GM18502 (cell line): ENCODE measurements around the gene CLCA1.

Source experiments
- ATAC-seq: cut with Tn5 transposase; IDR thresholded peaks from one replicate; pipeline ENCODE4 v1.9.1; 2021; ENCODE audit warnings: mild to moderate bottlenecking; ENCODE audit not compliant: unreplicated experiment, poor library complexity

CLCA1 gene

DNA sequence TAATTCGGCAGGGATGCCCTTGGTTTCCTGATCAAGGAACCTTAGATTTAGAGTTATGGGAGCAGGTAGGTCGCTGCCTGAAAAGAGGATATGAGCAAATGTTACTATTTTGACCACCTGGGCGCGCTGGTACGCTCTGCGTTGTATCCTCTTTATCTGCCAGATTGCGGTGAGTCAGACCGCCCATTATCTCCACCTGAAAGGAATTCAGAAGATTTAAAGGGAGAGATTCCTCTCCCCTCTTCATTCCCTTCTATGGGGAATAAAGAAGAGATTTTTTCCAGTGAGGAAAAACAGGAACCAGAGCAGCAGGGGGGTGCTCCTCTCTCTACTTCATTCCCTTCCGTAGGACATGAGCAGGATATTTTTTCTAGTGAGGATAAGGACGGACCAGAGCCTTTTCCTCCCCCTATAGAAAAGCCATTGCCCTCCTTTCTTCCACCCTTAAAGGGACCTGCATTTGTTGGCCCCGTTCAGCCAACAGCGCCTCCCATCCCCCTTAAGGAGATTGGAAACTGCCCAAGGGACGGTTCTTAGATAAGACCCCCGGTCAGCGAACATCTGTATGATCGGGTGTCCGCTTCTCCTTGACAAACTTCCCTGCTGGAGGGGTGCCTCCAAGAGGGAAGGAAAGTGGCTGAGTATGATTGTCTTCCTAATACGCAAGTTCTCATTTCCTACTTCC is 34.1 kb downstream of the CLCA1 start:
- ATAC-seq, result peak; percentile 62

DNA sequence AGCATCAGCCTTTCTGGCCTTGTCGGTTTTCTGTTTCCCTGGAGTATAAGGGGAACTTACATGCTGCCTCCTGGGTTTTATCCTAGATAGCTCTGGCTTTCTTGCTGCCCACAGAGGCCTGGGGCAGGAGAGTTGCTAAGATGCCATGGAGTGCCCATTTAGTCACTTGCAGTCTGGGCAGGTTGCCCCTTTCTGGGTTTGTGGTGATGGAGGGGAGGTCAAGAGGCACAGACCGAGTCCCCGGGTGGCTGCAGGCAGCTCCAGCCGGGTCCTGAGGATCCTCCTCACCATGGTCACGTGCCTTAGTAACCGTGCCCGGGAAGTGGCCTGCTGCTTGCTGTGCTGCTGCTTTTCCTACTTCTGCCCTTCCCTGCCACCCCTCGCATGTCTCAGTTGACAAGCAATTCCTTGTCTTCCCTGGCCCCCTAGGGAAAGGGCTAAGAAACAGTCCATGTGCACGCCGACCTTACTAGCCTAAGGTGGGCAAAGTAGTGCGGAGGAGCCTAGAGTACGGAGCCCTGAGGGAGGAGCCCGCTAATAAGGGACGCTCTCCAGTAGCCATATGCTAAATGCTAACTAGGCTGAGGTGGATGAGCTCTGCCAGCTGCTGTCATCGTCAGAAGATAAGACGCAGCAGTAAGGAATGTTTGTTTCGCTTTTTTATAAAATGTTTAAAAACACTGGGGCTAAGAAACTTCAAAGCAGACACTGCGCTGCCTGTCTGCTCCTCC is 34.8 kb downstream of the CLCA1 start:
- no peak for ATAC-seq

DNA sequence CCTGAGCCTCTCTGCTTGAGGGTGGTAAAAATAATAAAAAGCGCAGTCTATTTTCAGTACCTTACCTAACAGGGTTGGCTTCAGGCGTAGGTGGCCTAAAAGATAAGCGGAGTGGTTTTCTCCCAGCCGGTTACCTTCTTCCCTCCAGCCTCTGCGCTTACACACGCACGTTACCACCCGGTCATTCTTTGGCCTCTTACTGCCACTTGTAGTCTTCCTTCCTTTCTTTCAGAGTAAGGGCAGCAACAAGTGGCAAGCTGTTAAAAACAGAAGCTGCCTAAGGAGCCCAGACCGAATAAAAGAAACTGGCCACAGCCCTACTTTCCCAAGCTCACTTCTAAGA is 35.4 kb downstream of the CLCA1 start:
- ATAC-seq, result no peak

DNA sequence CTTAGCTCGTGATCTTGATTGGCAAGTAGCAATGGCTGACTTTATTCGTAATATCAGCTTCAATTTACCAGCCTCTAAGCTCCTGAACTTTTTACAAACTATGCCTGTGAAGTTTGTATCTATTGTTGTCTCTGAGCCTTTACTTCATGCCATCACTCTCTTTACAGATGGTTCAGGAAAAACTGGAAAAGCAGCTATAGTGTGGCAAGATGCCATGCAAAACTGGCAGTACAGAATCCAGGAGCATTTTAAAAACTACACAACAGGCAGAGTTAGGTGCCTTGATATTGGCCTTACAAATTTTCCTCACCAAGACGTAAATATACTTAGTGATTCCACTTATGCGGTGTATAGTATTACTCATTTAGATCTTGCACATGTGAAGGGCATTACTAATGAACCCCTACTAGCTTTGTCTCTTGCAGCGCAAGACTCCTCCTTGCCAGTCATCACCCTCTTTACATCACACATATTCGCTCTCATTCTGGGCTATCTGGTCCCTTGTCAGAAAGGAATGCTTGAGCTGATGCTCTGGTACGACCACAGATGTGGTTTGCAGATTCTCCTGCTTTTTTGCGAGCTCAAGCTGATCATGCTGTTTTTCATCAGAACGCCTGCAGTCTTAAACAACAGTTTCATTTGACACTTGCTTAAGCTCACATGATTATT is 36.3 kb downstream of the CLCA1 start:
- no peak for ATAC-seq

DNA sequence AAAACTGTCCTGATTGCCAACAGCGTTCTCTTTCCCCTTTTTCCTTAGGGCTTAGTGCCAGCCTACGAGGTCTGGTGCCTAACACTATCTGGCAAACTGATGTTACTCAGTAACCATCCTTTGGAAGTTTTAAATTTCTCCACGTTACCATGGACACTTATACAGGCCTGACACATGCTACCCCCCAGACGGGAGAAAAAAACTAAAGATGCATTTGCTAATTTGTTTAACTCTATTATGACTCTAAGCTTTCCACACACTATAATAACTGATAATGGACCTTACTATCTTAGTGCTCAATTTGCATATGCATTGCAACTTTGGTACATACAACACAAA is 36.8 kb downstream of the CLCA1 start:
- no peak for ATAC-seq

DNA sequence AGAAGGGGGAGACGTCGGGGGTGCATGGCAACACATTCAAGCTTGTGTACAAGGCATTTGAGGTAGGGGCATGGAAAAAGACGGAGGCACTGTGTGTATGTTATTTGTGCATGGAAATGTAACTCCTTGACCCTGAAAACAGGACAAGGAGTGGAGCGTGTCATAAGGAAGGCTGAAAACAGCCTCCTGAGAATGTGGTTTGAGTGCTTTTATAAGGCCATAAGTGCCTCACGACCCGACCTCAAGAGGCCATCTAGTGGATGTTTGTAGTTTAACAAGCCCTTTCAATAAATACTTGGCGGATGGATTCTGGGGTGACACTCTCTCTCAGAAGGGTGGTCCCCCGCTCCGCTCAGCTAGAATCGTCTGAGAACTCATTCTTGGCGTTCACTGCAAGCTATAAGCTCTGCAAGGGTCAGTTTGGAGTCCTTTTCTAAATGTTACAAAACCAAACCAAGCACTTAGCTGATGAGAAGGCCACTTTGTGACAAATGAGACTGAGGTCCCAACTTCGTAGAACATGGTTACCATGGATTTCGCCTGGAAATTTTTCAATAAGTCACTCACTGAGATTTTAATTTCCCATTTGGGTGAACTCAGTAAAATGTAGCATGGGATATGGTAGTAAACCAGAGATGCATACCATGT is 39.3 kb downstream of the CLCA1 start:
- ATAC-seq, result peak; percentile 58

DNA sequence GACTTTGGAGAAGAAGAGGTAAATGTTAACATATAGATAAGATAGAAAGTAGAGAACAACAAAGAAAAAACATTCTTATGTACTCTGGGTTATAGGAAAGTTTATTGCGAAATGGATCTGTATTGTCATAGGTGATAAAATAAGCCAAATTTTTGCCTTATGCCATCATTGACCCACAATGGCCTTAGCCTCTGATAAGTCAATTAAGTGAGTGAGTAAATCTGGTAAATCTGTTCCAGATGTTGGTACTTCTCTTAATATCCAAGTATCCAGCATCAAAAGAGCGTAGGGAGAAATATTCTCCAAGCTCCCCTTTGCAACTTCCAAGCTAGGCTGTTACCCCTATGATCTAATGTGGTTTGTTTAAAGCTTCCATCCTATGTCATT is 39.8 kb downstream of the CLCA1 start:
- no peak for ATAC-seq

DNA sequence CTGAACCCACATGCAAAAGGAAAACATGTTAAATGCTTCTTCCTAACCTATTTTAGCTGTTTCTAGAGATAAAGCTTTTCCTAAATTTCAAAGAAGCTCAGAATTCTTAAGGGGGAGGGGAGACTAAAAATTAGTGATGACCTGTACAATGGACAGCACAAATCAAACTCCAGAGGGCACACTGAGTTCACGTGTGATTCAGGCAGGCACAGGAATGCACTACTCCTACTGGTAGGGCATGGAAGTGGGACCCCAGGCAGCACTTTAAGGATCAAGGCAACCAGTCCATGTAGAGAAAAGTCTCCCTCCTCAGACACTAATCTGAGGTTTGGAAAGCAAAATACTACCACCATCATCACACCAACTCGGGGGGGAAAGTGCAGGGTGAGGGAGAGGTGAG is 46.9 kb downstream of the CLCA1 start:
- no peak for ATAC-seq

DNA sequence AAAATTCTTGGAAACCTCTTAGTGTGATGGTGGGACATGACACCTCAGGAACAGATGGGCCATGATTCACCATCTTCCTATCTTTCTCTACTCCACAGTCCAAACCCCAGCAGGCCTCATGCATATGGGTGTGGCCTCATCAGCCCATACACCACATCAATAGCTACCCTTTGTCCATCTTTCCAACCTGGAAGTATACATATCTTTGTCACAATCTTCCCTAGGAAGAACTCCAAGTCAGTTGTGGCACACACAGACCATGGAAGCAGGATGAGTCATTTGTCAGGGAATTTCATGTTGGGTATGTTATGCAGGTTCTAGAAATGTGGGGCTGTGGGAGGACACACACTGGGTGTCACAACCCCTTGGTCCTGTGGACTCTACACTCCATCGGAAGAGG is 47.6 kb downstream of the CLCA1 start:
- ATAC-seq, result no peak

DNA sequence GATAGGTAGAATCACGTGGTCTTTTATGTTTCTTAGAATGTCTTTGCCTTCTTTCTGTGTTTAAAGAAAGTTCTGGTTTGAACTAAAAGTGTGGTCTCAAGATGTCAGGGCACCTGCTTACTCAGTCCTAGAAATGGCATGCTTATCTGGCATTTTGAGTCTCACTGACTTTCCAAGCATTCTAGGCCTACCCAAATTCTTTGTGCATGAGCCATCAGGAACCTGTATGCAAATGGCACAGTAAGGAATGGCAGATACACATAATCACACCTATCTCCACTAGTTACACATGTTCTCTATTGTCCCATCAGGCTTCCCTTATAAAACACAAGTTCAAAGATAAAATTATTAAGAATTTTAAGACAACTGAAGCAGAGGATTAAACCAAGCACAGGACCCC is 48.6 kb downstream of the CLCA1 start:
- no peak for ATAC-seq

DNA sequence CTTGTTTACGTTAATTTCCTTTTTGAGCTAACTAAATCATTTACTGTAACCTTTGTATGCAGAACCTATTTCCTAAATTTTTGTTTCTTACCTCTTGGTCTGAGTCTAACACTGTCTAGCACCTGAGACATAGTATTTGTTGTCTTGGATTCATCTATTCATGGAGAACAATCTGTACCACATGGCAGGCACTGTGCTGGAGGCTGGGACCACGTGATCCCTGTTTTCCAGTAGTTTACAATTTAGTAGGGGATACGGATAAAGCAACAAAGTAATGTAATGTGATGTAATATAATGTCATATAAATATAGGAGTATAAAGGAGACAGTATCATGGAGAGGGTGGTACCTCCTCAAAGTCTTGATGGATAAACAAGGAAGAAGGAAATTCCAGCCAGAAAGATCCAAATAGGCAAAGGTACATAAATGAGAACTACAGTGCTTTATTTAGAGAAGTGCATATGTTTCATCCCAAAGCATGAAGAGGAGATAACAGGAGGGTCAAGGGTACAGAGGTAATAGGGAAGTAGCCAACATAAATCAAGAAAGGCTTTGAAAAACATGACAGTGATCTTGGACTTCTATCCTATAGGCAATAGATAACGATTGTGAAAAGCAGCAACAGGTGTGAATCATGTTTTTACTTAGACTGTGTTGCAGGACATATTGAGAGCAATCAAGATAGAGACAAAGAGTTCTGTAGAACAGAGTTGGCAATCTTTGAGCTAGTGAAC is 52.2 kb downstream of the CLCA1 start:
- ATAC-seq, result no peak

DNA sequence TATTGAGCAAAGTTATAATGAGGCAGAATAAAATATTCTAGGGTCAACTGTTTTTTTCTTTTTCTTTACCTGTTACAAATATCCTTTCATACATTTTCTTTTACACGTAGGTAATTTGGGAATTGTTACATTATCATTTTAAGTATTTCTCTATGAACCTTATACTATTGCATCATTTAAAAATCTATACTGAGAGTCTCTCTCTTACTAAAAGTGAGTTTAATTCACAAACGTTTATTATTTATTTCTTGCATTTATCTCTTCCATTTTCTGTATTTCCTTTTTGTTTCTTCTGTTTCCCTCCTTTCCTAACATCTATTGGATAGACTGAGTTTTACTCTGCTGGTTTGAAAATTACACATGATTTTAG is 52.8 kb downstream of the CLCA1 start:
- ATAC-seq, result no peak

DNA sequence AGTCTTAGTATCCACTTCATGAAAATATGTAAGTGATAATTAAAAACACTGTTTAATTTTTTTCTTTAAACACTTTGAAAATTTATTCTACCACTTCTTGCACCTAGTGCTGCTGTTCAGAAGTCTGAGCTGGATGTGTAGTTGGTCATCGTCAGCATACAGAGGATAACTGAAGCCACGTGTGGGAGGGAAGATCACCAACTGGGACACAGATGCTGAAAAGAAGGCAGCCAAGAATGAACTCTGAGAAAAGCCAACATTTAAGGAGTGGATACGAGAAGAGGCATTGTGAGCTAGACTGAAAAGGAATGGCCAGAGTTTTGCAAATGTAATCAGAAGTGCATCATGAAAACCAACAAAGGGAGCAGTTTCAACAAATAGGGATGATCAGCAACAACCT is 53.5 kb downstream of the CLCA1 start:
- ATAC-seq, result no peak

DNA sequence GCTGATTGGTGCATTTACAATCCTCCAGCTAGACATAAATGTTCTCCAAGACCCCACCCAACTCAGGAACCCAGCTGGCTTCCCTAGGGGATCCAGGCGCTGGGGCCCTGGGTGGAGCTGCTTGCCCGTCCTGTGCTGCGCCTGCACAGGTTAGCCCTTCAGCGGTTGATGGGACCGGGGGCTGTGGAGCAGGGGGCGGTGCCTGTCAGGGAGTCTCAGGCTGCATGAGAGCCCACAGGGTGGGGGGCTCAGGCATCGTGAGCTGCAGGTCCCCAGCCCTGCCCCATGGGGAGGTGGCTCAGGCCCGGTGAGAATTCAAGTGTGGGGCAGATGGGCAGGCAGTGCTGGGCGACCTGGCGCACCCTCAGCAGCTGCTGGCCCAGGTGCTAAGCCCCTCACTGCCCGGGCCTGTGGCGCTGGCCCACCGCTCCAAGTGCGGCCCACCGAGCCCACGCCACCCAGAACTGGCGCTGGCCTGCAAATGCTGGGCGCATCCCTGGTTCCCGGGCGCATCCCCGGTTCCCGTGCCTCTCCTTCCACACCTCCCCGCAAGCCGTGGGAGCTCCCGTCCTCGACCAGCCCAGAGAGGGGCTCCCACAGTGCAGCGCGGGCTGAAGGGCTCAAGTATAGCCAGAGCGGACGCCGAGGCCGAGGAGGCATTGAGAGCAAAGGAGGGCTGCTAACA is 55.1 kb downstream of the CLCA1 start:
- ATAC-seq, result no peak

DNA sequence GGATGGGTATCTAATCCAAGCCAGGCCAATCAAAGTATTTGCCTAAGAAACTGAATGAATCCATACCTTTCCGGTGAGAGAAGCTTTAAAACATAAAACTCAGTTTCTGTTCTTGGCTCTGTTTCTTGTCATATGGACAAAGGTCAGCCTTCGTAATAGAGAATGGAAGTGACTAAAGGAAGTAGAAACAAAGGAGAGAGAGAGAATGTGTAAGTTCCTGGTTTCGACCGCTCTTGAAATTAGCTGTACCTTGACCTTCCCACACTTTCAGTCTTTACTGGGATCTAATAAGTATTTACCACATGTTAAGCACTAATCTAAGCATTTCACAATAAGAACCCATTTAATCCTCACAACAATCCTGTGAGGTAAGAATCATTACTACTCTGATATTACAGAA is 58.6 kb downstream of the CLCA1 start:
- no peak for ATAC-seq

DNA sequence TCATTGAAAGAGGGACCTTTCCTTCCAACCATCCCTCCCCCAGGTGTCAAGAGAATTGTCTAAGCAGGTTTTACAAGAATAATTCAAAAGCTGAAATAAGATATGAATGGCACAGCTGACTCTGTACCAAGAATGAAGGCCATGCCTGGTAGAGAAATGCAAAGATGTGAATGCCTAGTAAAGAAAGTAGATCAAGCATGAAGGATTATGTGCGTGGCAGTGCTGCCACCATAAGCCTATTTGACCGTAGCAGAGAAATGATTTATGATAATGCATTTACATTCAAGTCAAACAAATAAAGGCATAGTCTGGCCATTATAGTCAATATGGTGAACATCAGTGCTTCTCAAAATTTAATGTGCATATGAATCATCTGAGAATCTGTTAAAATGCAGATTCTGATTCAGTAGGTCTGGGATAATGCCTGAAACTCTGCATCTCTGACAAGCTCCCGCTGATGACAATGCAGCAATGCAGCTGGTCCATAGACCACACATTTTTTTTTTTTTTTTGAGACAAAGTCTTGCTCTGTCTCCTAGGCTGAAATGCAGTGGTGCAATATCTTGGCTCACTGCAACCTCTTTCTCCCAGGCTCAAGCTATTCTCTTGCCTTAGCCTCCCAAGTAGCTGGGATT is 61.6 kb downstream of the CLCA1 start:
- no peak for ATAC-seq

DNA sequence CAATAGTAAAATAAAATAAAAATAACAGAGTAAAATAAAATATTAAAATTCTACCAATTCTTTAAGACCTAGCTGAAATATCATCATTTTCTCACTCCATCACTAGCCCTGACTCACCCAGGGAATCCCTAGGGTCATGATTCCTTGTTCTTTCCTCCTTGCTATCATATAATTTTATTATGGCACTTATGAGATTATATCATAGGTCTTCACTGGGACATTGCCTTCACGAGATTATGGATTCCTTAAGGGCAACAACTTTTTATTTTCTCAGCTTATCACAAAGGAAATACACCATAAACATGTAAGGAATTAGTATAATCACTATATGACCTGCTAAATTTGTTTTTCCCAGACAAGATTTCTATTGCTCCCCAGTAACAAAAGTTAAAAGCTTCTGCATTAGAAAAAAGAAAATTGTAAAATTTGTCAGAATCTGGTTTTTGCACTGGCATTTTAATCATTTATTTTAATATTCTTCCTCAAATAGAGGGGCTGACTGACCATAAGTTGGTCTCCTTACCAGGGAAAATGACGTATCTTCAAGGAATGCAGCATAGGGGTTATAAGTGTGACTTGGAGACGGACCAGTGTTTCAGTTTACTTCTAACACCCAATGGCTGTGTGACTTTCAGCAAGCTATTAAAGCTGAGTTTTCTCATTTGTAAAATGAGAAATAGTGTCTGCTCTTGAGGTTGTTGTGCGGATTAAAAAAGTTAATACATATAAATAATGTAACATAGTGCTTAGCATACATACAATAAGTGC is 69.4 kb downstream of the CLCA1 start:
- ATAC-seq, result no peak

DNA sequence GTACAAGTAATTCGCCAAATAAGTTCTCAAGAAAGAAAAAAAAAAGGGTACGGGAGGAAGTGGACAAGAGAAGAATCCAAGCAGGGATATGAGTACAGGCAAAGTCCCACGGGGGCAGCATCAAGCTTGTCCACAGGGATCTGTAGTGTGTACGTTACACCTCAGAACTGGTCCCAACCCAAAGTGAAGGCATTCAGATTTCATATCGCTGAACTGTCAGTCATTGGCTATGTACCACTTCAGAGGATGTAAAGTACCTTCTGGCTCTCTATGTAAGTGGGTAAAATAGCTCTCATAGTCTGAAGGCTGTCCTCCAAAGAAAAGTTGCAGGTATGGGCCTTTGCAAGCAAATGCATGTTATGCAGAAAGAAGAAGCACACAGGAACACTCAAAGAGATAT is 70.0 kb downstream of the CLCA1 start:
- ATAC-seq, result no peak

DNA sequence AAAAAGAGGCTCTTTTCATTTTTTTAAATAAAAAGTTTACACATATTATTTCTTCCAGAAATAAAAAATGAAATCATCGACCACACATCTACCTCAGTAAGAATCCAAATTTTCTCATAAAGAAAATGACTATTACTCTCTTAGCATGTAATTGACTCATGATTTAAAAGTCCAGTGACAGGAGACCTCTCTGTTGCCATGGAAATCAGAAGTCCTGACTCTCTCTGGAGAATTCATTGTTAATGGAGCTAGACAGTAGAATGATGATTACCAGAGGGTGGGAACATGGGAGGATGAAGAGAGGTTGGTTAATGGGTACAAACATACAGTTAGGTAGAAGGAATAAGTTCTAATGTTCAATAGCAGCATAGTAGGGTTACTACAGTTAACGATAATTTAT is 73.1 kb downstream of the CLCA1 start:
- no peak for ATAC-seq
